EH (cell line): Measurements from ENCODE around the gene CFDP1.
"Not testable (repeated sequence)": the region's sequence is repeated elsewhere in the genome, so short reads cannot be mapped to it uniquely, and the experiment has no call there.

ENCODE experiments used
- DNase-seq: peaks from one replicate; pipeline ENCODE4 v3.0.0-alpha.2; 2015; ENCODE audit warnings: low read depth

Gene CFDP1

DNA sequence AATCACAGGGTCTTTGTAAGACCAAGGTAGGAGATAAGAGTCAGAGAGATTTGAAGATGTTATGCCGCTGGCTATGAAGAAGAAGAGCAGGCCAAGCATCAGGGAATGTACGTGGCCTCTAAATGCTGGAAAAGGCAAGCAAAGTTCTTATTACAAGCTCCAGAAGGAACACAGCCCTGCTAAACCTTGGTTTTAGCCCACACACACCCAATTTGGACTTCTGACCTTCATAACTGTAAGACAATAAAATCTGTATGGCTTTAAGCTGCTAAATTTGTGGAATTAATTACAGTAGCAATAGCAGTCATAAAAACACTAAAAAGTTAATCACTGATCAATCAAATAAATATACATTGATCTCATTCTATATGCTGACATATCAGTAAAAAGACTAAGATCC is 25.1 kb upstream of the CFDP1 start:
- no peak for DNase-seq

GRCh38 chr16:75458029-75458428 is 24.7 kb upstream of the CFDP1 start:
- no peak for DNase-seq

GRCh38 chr16:75457485-75458021 is 24.2 kb upstream of the CFDP1 start:
- DNase-seq: no peak

GRCh38 chr16:75456971-75457370 is 23.7 kb upstream of the CFDP1 start:
- no peak for DNase-seq

GRCh38 chr16:75456486-75456885 is 23.2 kb upstream of the CFDP1 start:
- DNase-seq: not testable (repeated sequence)

GRCh38 chr16:75455677-75456076 is 22.4 kb upstream of the CFDP1 start:
- no peak for DNase-seq

DNA sequence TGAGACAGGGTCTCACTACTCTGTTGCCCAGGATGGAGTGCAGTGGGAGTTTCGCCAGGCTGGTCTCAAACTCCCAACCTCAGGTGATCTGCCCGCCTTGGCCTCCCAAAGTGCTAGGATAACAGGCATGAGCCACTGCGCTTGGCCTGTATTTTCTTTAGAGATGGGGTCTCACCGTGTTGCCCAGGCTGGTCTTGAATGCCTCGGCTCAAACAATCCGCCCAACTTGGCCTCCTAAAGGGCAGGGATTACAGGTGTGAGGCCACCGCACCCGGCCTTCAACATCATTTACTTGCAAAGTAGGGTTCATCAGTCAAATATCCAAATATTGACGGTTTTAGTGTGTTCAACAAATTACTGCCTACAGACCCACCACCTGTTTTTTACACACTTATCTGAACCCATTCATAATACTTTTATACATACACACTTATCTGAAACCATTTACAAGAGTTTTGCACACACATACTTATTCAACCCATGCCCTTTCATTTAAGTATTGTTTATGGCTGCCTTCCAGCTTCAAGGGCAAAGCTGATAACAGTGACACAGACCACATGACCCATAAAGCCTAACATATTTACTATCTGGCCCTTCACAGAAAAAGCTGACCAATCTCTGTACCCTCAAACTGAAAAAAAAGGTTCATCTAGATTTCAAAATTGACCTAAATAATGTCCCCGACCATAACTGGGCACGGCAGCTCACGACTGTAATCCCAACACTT is 19.3 kb upstream of the CFDP1 start:
- DNase-seq: no peak

DNA sequence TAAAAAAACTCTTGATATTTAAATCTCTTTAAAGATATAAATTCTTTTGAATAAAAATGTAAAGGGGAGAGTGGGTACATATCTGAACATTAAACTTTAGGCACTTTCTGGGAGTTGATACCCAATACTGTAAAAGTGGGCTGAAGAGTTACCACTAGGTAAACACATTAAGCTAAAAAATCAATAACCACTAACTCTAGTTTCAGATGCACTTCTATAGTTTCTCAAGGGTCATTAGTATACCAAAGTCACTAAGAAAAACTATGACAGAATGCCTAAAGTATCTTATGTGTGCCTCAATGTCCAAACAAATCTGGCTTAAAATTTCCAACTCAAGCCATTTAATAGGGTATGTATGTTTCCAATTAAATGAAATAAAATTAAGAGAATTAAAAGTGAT is 13.1 kb upstream of the CFDP1 start:
- DNase-seq: no peak

DNA sequence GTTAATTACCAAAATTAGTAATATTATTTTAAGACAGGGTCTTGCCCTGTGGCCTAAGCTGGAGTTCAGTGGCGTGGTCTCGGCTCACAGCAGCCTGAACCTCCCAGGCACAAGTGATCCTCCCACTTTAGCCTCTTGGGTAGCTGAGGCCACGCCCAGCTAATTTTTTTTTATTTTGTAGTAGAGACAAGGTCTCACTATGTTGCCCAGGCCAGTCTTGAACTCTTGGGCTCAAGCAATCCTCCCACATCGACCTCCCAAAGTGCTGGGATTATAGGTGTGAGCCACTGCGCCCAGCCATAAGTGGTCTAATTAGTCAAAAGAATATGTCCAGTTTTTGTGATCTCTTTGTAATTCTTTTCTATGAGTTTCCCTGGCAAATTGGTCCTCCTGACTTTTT is 12.0 kb upstream of the CFDP1 start:
- no peak for DNase-seq

GRCh38 chr16:75443298-75443697 is 10.0 kb upstream of the CFDP1 start:
- peak; percentile 73 for DNase-seq

- peak; percentile 95 for DNase-seq
These were observed 570 bp upstream of the CFDP1 start for GRCh38 chr16:75433732-75434413.

DNA sequence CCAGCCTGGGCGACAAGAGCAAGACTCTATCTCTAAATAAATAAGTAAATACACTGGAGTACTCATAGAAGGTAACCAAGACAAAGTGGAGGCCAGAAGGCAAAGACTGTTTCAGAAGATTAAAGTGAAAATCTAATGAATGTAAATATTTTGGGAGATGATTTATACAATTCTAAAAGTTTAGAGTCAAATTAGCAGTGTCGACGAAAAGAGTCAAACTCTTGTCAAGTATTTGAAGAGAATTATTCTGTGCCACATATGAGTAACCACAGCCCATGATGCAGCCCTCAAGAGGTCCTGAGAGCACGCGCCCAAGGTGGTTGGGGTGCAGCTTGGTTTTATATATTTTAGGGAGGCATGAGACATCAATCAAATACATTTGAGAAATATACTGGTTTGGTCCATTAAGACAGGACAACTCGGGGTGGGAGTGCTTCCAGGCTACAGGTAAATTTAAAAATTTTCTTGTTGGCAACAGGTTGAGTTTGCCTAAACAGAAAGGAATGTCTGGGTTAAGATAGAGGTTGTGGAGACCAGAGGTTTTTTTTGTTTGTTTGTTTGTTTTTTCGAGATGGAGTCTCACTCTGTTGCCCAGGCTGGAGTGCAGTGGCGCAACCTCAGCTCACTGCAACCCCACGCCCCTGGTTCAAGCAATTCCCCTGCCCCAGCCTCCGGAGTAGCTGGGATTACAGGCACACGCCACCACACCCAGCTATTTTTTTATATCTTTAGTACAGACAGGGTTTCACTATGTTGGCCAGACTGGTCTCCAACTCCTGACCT is 3.5 kb downstream of the CFDP1 start:
- no peak for DNase-seq

GRCh38 chr16:75426524-75426923 is 6.8 kb downstream of the CFDP1 start:
- peak; percentile 33 for DNase-seq

GRCh38 chr16:75424105-75424762 is 9.1 kb downstream of the CFDP1 start:
- not testable (repeated sequence) for DNase-seq

DNA sequence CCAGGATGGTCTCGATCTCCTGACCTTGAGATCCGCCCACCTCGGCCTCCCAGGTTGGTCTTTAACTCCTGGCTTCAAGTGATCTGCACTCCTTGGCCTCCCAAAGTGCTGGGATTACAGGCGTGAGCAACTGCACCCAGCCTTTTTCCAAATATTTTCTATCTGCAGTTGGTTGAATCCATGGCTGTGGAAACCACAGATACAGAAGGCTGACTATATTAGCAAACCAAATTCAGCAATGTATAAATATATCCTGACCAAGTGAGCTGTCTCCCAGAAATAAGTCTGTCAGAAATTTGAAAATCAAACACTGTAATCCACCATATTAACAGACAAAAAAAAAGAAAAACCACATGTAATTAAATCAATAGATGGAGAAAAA is 9.6 kb downstream of the CFDP1 start:
- DNase-seq: no peak

- DNase-seq: no peak
These were observed 11.5 kb downstream of the CFDP1 start for GRCh38 chr16:75421820-75422126.

DNA sequence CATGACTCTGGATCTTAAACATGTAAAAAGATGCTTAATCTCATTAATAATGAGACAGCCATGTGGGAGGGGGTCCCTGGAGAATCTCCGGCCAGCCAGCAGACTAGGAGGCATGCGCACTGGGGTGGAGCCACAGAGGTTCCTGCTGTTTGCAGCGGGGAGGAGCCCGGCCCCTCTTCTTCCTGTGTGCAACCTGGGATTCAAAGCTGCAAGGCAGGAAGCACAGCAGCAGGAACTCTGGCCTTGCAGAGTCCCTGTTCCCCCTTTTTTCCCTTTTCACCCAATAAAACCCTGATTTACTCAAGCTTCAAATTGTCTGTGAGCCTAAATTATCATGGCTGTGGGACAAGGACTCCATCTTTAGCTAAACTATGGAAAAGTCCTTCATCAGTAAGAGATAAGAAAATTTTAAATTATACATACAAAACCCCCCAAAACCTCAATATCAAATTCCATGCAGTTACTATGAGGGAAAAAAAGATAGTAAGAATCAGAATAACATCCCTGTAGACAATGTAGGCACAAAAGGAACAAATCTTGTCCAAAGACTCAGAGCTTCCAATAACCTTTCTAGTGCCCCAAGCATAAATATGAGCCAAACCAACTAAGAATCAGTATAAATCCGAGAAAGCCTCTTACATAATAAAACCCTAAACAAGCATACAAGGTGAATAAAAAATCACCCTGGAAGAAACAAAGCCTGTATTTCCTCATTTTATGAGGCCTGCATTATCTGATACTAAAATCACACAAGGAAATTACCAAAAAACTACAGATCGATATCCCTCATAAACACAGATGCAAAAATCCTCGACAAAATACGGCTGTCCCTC is 12.1 kb downstream of the CFDP1 start:
- DNase-seq: peak; percentile 67

GRCh38 chr16:75416904-75417565 is 16.3 kb downstream of the CFDP1 start:
- DNase-seq: no peak

GRCh38 chr16:75415169-75415905 is 18.0 kb downstream of the CFDP1 start:
- DNase-seq: no peak

- no peak for DNase-seq
These were observed 19.4 kb downstream of the CFDP1 start for GRCh38 chr16:75413951-75414350.
